IMR-90 (cell line): ENCODE results near the gene DNAH8.

ENCODE experiments used
- BHLHE40 ChIP-seq: fragments of 150-350 bp; IDR thresholded peaks from 2 replicates; pipeline ENCODE4 v1.6.1; 2016; ENCODE audit warnings: mild to moderate bottlenecking, low read depth, low read length
- CEBPB ChIP-seq: IDR thresholded peaks from 2 replicates; pipeline ENCODE4 v1.6.1; 2012; ENCODE audit warnings: low read depth, low read length, improper control_type of control experiment
- CTCF ChIP-seq: conservative IDR thresholded peaks from 2 replicates; pipeline ENCODE4 v1.5.1; 2012; ENCODE audit warnings: mild to moderate bottlenecking, low read depth, low read length, improper control_type of control experiment
- FOS ChIP-seq: fragments of 150-350 bp; IDR thresholded peaks from 2 replicates; pipeline ENCODE4 v1.6.1; 2016; ENCODE audit warnings: low read depth, low read length
- MAFK ChIP-seq: IDR thresholded peaks from 2 replicates; pipeline ENCODE4 v1.6.1; 2012; ENCODE audit warnings: low read depth, low read length, improper control_type of control experiment
- MAZ ChIP-seq: IDR thresholded peaks from 2 replicates; pipeline ENCODE4 v1.6.1; 2012; ENCODE audit warnings: low read depth, mild to moderate bottlenecking, low read length, improper control_type of control experiment, moderate library complexity, borderline replicate concordance
- MXI1 ChIP-seq: IDR thresholded peaks from 2 replicates; pipeline ENCODE4 v1.6.1; 2012; ENCODE audit warnings: low read depth, mild to moderate bottlenecking, low read length, moderate library complexity, borderline replicate concordance
- POLR2A ChIP-seq: IDR thresholded peaks from 2 replicates; pipeline ENCODE4 v1.6.1; 2012; ENCODE audit warnings: mild to moderate bottlenecking, low read depth, low read length
- RAD21 ChIP-seq: IDR thresholded peaks from 2 replicates; pipeline ENCODE4 v1.6.1; 2012; ENCODE audit warnings: low read length, improper control_type of control experiment
- RCOR1 ChIP-seq: IDR thresholded peaks from 2 replicates; pipeline ENCODE4 v1.6.1; 2012; ENCODE audit warnings: mild to moderate bottlenecking, low read length, improper control_type of control experiment; ENCODE audit not compliant: insufficient replicate concordance
- RFX5 ChIP-seq: IDR thresholded peaks from 2 replicates; pipeline ENCODE4 v1.8.0; 2012; ENCODE audit warnings: low read depth, mild to moderate bottlenecking, low read length, moderate library complexity
- SMC3 ChIP-seq: fragments of 150-350 bp; IDR thresholded peaks from 2 replicates; pipeline ENCODE4 v1.6.1; 2016; ENCODE audit warnings: low read depth, mild to moderate bottlenecking, antibody characterized with exemption, low read length, moderate library complexity
- USF2 ChIP-seq: fragments of 150-350 bp; IDR thresholded peaks from 2 replicates; pipeline ENCODE4 v1.6.1; 2017; ENCODE audit warnings: mild to moderate bottlenecking, antibody characterized with exemption, low read length, low read depth

- TF ChIP-seq RFX5 (no peak), CTCF (no peak), USF2 (no peak), POLR2A (no peak), FOS (no peak), MAFK (no peak), RAD21 (no peak), RCOR1 (no peak), MAZ (no peak), BHLHE40 (no peak), CEBPB (no peak), SMC3 (no peak), MXI1 (no peak)
Measured at GRCh38 chr6:38792356-38792755, 77.2 kb downstream of the DNAH8 start.
